MG63 (cell line): ENCODE measurements around the gene CAMK2A. TPM values are rescaled to one million over a fixed set of nuclear protein-coding genes. Genes with fewer than 3 reads are reported as not detected.

Source experiments
- DNase-seq: peaks from one replicate; pipeline ENCODE4 v3.0.0-alpha.2; 2020
- H3K27me3 ChIP-seq: fragments of 250-450 bp; sonication (Bioruptor Pico); 2 replicates; pipeline ENCODE4 v1.5.1; 2020; ENCODE audit warnings: mild to moderate bottlenecking, moderate library complexity
- H3K36me3 ChIP-seq: fragments of 250-450 bp; sonication (Bioruptor Pico); 2 replicates; pipeline ENCODE4 v1.5.1; 2020; ENCODE audit warnings: mild to moderate bottlenecking, moderate library complexity
- H3K4me3 ChIP-seq: fragments of 250-450 bp; sonication (Bioruptor Pico); 2 replicates; pipeline ENCODE4 v1.5.1; 2020; ENCODE audit warnings: mild to moderate bottlenecking, moderate library complexity
- H3K9me3 ChIP-seq: fragments of 250-450 bp; sonication (Bioruptor Pico); 2 replicates; pipeline ENCODE4 v1.5.1; 2020; ENCODE audit warnings: mild to moderate bottlenecking, moderate library complexity
- total RNA-seq: library from RNA; depleted of rRNA; stranded (reverse); fragments of >200 nt; shearing (Covaris generic); gene quantifications from 2 replicates; pipeline ENCODE4 v1.2.3, GENCODE V29; 2014; ENCODE audit warnings: low replicate concordance

The CAMK2A gene
- total RNA-seq, 1 experiment from 2014 or later = 0.56 TPM

DNA sequence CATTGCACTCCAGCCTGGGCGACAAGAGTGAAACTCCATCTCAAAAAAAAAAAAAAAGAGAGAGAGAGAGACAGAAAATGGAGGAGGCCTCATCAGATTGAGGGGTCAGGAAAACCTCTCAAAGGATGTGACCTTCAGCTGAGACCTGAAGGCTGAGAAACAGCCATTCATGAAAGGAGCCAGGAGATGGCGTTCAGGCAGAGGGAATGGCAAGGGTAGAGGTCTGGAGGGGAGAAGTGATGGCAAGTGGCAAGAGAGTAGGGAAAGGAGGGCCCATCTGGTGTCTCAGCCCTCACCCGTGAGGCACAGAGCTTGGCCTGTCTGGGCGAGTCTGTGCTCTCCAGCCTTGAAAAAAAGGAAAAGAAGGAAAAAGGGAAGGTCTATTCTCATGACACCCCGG, 17.0 kb downstream of the CAMK2A start:
- peak; percentile 57 for DNase-seq
- H3K36me3 ChIP-seq = no peaks in the 10 kb centered on the region
- H3K9me3 ChIP-seq = no peaks in the 10 kb centered on the region
- no peak overlapping the region for H3K4me3 ChIP-seq
- H3K27me3 ChIP-seq = no peaks in the 10 kb centered on the region

DNA sequence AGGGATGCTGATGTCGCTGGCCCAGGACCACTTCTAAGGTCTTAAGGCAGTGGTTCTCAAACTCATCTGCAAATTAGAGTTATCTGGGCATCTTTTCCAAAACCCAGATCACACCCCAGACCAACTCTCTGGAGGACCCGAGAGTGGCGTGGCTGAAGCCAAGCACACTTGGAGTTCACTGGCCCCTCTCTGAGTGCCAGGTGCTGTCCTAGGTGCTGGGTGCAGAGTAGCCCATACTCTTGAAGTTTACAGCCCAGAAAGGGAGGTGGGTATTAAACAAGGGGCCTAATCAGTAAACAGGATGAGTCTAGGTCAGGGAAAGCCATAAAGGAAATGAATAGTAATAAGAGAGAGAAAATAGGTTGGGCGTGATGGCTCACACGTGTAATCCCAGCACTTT, 17.6 kb downstream of the CAMK2A start:
- DNase-seq = no peak
- H3K9me3 ChIP-seq = no peaks in the 10 kb centered on the region
- no peaks in the 10 kb centered on the region for H3K36me3 ChIP-seq
- no peaks in the 10 kb centered on the region for H3K27me3 ChIP-seq
- H3K4me3 ChIP-seq = no peak overlapping the region

DNA sequence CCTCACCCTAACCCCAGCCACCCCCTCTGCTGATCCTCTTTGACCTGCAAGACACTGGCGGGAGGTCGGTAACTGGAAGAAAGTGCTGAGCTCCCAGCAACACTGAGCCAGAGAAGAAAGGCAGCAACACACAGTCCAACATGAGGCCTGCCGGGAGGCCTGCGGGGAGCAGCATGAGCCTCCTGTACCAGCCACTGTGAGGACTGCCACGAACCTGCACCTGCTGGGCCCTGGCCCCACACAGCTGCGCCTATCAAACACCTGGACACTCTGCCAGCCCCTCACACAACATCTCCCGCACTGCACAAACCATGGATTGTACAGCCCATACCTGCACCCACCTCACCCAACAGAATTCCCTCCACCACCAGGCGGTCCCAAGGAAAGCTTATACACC, 18.3 kb downstream of the CAMK2A start:
- H3K27me3 ChIP-seq = no peaks in the 10 kb centered on the region
- no peaks in the 10 kb centered on the region for H3K36me3 ChIP-seq
- no peak overlapping the region for H3K4me3 ChIP-seq
- no peaks in the 10 kb centered on the region for H3K9me3 ChIP-seq
- DNase-seq = no peak

DNA sequence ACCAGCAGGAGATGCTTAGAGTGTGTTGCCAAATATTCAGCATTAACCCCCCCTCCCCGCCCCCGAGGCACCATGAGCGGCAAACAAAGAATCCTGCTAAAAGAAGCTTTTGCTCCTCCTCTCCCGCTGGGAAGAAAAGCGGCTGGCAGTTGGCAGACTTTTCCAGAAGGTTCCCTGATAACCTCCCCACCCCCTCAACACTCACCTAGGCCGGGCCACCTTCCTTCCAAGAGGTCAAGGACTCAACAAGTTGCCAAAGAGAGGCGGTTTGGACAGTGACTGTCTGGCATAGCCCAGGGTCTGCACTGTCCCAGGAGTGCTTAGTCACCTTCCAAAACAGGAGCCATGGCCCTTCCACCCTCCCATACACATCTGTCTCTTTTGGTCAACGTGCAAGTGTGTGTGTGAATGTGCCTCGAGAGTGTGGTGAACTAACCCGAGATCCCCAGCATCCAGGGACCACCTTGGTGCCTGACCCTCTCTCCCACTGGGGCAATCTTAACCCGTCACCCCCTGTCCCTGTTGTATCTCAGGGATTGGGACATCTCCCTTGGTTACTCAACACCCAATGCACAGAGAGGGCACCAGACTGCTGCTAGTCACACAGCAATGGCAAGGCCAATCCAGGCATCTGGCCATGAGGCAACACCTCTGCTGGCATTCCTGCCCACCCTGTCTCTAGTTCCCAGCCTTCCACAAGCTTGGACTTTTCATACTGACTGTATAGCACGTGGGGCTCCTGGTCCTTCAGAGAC, 18.9 kb downstream of the CAMK2A start:
- no peak for DNase-seq
- H3K27me3 ChIP-seq = no peaks in the 10 kb centered on the region
- no peak overlapping the region for H3K4me3 ChIP-seq
- H3K36me3 ChIP-seq = no peaks in the 10 kb centered on the region
- H3K9me3 ChIP-seq = no peaks in the 10 kb centered on the region

DNA sequence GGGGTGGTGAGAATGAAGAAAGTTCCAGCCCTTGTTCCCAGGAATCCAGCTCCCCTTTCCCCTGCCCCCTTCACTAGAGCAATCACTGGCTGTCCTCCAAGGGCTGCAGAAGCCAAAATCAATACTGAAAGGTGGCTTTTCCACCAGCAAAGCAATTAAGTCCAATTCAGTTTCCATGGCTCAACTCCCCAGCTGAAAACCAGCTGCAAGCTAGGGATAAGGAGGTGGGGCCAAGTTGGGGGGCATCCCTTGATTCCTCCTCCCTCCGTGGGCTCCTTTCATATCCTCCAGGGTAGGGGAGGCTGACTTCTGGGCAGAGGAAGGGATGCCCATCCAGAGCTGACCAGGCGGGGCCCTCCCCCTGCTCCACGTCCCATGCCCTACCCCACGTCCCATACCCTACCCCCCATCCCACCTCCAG, 22.7 kb downstream of the CAMK2A start:
- no peaks in the 10 kb centered on the region for H3K36me3 ChIP-seq
- no peak for DNase-seq
- no peaks in the 10 kb centered on the region for H3K27me3 ChIP-seq
- H3K9me3 ChIP-seq = no peaks in the 10 kb centered on the region
- H3K4me3 ChIP-seq = no peak overlapping the region

DNA sequence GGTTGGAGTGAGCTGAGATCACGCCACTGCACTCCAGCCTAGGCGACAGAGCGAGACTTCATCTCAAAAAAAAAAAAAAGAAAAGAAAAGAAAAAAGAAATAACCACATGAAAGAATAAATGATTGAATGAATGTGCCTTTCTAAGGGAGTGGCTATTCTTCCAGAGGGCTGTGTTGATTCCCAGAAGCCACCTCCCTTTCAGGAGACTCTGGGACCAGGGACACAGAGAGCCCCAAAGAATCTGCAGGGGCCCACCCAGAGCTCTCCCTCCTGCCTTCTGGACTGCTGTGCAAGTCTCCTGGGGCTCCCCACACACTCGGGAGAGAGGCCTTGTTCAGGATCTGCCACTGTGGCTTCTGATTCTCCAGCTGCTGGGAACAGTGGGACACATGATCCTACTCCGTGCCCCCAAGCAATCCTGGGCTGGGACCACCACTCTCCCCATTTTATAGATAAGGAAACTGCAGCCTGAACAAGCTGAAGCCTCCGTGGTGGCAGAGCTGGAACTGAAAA, 23.6 kb downstream of the CAMK2A start:
- no peak for DNase-seq
- Histone ChIP-seq H3K4me3 (no peak overlapping the region), H3K9me3 (no peaks in the 10 kb centered on the region), H3K27me3 (no peaks in the 10 kb centered on the region), H3K36me3 (no peaks in the 10 kb centered on the region)

DNA sequence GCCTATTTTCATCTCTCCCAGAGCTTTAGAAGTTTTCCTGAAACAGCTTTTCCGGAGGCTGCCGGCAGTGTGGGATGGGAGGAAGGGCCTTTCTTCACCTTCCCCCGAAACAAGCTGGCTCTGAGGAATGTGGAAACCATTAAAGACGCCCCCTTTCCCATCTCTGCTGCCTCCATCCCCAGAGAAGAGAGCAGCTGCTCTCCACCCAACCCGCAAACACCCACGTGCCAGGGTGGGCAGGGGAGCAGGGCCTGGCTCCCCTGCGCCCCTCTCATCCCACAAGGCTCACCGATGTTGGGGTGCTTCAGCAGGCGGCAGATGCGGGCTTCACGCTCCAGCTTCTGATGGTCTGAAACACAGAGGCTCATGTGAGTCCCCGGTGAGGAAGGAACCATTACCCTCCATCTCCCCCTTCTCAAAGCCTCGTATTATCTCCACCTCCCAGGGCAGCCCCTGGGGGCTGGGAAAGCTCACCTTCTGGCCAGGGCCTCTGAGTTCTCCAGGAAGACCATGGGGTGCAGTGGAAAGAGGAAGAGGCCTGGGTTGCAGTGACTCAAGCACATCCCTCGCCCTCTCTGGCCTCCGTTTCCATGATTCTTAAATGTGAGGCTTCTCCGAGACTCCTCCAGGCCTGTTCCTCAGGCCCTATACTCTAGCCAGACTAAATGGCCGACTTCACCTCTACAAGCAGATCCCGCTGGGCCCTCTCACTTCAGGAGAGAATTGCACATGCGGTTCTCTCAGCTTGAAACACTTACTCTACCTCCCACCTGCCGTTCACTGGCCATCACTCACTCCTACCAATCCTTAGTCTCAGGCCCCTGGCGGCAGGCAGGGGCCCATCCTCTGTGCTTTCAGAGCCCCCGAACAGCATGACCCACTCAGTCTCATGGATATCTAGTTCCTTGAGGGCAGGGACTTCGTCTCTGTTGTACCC, 24.6 kb downstream of the CAMK2A start:
- no peak overlapping the region for H3K4me3 ChIP-seq

DNA sequence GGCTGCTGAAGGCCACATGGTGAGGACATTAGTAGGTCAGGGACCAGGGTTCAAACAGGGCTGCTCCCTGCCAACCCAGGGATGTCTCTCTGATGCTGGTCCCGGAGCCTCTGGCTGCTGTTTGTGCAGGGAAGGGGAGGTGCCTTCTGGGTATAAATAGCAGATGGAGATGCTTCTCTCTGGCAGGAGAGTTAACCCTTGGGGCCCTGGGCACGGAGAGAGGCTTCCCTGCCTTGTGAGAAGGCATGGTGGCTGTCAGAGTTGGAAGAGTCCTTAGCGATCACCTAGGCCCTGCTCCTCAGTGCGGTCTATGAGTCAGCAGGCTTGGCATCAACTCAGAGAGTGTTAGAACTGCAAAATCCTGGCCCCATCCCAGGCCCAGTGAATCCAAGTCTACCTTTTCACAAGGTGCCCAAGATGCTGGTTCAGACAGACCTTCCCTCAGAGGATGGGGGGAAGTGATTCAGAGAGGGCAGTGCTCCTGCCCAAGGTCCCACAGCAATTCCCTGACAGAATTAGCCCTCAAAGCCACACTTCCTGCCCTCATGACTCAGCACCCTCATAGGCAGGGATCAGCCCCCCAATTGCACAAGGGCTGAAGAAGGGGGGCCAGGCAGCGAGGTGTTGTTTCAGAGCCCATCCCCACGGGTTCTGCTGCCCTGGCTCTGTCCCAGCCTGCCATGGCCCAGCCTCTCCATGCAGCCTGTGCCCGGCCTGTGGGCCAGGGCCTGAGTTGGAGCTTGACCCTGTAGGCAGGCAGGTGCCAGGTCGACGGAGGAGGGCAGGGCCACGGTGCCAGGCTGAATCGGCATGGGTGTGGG, 25.6 kb downstream of the CAMK2A start:
- Histone ChIP-seq H3K27me3 (no peaks in the 10 kb centered on the region), H3K4me3 (no peak overlapping the region), H3K36me3 (no peaks in the 10 kb centered on the region), H3K9me3 (no peaks in the 10 kb centered on the region)
- peak; percentile 91 for DNase-seq

More for the DNA sequence above, 24.6 kb downstream of the CAMK2A start:
- Histone ChIP-seq H3K27me3 (no peaks in the 10 kb centered on the region), H3K9me3 (no peaks in the 10 kb centered on the region), H3K36me3 (no peaks in the 10 kb centered on the region)
- DNase-seq = no peak

DNA sequence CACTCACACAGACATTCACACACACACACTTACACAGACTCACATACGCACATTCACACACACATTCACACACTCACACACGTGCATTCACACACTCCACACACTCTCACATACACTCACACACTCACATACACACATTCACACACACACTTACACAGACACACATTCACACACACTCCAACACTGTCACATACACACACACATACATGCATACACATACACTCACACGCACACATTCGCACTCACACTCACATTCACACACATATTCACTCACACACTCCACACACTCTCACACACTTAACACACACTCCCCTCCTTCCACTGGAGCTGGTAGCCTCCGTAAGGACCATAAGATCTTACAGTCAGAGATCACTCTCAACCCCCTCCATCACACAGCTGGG, 26.2 kb downstream of the CAMK2A start:
- H3K27me3 ChIP-seq = no peaks in the 10 kb centered on the region
- no peaks in the 10 kb centered on the region for H3K9me3 ChIP-seq
- no peak for DNase-seq
- H3K4me3 ChIP-seq = no peak overlapping the region
- H3K36me3 ChIP-seq = no peaks in the 10 kb centered on the region

DNA sequence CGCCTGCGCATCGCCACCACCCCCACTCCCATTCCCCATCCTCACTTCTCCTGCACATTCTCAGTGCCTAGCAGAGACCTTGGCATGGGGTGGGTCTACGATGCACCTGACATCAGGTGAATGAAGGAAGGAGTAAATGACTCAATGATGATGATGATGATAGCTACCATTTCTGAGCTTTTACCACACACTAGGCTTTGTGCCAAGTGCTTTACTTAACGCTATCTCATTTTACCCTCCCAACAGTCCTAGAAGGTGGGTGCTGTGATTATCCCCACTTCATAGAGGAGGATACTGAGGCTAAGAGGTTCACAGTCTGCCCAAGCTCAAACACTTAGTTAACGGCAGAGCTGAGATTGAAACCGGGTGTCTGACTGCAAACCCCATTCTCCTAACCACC, 27.1 kb downstream of the CAMK2A start:
- H3K36me3 ChIP-seq = no peaks in the 10 kb centered on the region
- H3K4me3 ChIP-seq = no peak overlapping the region
- DNase-seq = no peak
- H3K9me3 ChIP-seq = no peaks in the 10 kb centered on the region
- no peaks in the 10 kb centered on the region for H3K27me3 ChIP-seq

DNA sequence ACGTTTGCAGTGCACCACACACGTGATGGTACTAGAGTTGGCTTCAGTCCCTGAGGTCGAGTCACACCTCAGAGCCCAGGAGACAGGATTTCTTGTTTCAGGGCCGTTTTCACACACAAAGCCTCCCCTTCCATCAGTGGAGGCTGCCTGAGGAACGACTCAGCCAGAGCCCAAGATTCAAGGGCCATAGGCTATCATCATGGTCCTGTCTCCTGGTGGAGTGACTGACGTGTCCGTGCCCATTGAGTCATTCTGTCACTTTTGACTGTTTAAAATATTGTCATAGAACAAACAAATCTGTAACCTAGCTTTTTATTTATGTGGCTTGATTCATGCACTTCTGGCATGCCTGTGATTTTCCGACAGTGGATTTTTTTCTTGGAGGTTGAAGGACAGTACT, 28.3 kb downstream of the CAMK2A start:
- H3K27me3 ChIP-seq = no peaks in the 10 kb centered on the region
- no peaks in the 10 kb centered on the region for H3K9me3 ChIP-seq
- H3K4me3 ChIP-seq = no peak overlapping the region
- no peaks in the 10 kb centered on the region for H3K36me3 ChIP-seq
- peak; percentile 27 for DNase-seq

DNA sequence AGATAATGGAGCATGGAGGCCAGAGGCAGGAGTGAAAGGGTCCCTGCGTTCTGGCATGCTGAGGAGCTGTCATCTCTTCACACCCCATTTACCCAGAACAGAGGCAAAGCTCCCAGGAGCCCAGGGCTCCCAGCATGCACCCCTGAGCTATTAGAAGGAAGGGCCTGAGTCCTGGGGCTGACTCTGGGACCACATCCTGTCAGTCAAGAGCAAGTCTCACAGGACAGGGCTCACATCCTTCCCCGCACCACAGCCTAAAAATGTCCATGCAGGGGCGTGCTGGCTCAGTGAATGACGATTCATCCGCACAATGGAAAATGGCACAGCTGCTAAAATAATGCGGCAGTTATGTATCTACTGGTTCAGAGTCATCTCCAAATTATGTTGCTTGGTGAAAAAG, 31.4 kb downstream of the CAMK2A start:
- Histone ChIP-seq H3K4me3 (no peak overlapping the region), H3K9me3 (no peaks in the 10 kb centered on the region)
- no peak for DNase-seq

DNA sequence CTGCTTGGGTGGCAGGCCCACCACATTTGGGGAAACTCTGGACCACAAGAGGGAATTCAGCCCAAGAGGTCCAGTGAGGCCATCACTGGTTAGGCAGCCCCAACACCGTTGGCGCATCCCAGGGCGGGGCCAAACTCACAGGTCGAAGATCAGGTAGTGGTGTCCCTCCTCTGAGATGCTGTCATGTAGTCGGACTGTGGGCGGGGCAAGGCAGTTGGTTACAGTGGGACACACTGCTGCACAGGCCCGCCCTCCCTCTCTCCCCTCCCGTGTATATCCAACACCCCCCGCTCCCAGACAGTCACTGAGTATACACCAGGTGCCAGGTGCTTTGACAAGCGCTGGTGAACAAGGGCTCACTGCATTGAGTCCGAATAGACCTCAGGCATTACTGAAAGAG, 32.1 kb downstream of the CAMK2A start:
- DNase-seq = no peak
- no peaks in the 10 kb centered on the region for H3K9me3 ChIP-seq
- no peak overlapping the region for H3K4me3 ChIP-seq
- H3K36me3 ChIP-seq = no peaks in the 10 kb centered on the region
- no peaks in the 10 kb centered on the region for H3K27me3 ChIP-seq

More for the DNA sequence above, 31.4 kb downstream of the CAMK2A start:
- H3K27me3 ChIP-seq = no peaks in the 10 kb centered on the region
- no peaks in the 10 kb centered on the region for H3K36me3 ChIP-seq

DNA sequence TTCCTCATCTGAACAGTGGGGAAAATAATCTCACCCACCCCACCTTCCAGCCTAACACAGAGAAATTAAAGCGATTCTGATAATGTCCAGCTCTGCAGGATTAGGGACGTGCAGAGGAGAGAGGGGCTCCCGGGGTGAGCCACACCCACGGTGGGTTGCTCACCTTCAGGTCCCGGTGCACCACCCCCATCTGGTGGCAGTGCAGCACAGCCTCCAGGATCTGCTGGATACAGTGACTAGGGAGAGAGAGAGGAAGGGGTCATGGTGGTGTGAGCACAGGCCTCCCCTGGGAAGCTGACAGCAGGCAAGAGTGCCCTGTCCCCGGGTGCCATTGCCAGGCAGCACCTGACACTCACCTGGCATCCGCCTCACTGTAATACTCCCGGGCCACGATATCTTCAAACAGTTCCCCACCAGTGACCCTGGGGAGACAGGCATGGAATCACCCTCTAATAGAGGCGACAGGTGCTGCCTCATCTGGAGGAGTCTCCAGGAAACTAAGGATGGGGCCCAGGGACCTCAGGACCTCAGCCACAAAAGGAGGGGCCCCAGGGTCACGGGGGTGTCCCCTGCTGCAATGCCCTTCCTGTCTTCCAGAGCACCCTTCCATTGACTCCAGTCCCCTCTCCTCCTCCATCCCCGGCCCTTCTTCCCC, 33.0 kb downstream of the CAMK2A start:
- DNase-seq = no peak
- Histone ChIP-seq H3K4me3 (no peak overlapping the region), H3K9me3 (no peaks in the 10 kb centered on the region), H3K36me3 (no peaks in the 10 kb centered on the region), H3K27me3 (no peaks in the 10 kb centered on the region)

DNA sequence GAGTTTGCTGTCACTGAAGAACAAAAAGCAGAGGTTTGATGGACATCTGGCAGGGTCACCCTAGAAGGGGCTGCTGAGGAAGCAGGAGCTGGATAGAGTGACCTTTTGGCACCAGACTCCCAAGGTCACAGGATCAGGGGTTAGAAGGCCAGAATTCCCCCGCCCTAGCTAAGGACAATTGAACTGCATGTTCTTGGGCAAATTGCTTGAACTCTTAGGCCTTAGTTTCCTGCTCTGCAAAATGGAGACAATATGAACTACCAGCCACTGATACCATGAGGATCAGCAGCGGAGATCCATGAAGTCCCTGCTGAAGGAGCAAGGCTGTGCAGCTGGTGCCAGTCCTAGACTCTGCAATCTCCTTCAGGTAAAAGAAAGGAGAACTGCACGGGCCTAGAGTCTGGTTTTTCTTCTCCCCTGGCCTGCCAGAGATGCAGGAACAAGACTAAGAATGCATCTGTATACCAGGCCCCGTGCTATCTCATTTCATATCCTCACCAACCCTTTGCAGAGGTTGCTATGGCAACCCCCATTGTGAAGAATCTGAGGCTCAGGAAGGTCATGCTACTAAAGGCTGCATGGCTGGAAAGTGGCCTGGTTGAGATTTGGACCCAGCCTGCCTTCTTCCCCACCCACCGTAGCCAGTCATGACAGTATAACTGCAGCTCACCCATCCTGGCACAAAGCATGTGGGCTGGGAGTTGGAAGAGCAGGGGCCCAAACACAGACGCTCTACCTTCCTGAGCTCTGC, 33.7 kb downstream of the CAMK2A start:
- Histone ChIP-seq H3K4me3 (no peak overlapping the region), H3K27me3 (no peaks in the 10 kb centered on the region), H3K9me3 (no peaks in the 10 kb centered on the region), H3K36me3 (no peaks in the 10 kb centered on the region)
- no peak for DNase-seq

DNA sequence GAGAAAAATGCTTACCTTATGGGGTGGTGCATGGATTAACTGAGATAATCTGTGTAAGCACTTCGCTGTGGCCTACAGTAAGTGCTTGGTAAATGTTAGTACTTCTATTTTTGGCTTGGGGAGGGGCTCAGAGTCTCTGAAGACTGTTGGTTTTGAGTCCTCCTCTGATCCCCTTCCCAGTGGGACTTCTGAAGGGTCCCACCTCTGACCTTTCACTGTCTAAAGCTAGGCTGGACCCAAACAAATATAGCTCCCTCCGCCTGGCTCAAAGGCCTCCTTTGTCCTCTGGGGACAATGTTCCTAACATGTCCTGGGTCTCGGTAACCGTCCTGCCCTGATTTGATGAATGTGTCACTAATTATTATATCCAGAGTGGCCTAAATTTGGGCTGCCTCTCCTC, 34.8 kb downstream of the CAMK2A start:
- Histone ChIP-seq H3K4me3 (no peak overlapping the region), H3K36me3 (no peaks in the 10 kb centered on the region), H3K9me3 (no peaks in the 10 kb centered on the region), H3K27me3 (no peaks in the 10 kb centered on the region)
- no peak for DNase-seq
